OCI-LY3 (cell line): ENCODE data around the gene CA5B.

ENCODE experiments used
- CTCF ChIP-seq: fragments of 200-600, 300-600 bp; sonication (generic); IDR thresholded peaks from 2 replicates; pipeline ENCODE4 v1.5.1; 2014; ENCODE audit warnings: antibody characterized with exemption, low read length, low read depth
- EZH2phosphoT487 ChIP-seq: fragments of 200-600 bp; shearing (Covaris generic); IDR thresholded peaks from 2 replicates; pipeline ENCODE4 v1.6.1; 2018; ENCODE audit warnings: antibody characterized with exemption, mixed run types, low read depth

- TF ChIP-seq CTCF, result no peak
- no peak for TF ChIP-seq EZH2phosphoT487
Measured at GRCh38 chrX:15724911-15725310, 13.2 kb upstream of the CA5B start.
